SK-N-SH treated with all-trans-retinoic acid at 6 μM for 48 hours (cell line): ENCODE data around the gene ENC1.

Experiments
- PATZ1 ChIP-seq: fragments of 250-450 bp; sonication (Bioruptor Pico); IDR thresholded peaks from 2 replicates; pipeline ENCODE4 v1.8.0; 2020; ENCODE audit warnings: mild to moderate bottlenecking, moderate library complexity, borderline replicate concordance
- POU6F1 ChIP-seq: fragments of 250-450 bp; sonication (Bioruptor Pico); IDR thresholded peaks from 2 replicates; pipeline ENCODE4 v1.8.0; 2021; ENCODE audit warnings: low read depth, mild to moderate bottlenecking, moderate library complexity, borderline replicate concordance
- RARB ChIP-seq: fragments of 250-450 bp; sonication (Bioruptor Pico); IDR thresholded peaks from 2 replicates; pipeline ENCODE4 v1.8.0; 2021; ENCODE audit warnings: mild to moderate bottlenecking, moderate library complexity
- TSHZ2 ChIP-seq: fragments of 250-450 bp; sonication (Bioruptor Pico); IDR thresholded peaks from 2 replicates; pipeline ENCODE4 v1.5.0; 2020; ENCODE audit warnings: mild to moderate bottlenecking, moderate library complexity
- ZFP30 ChIP-seq: fragments of 450-650 bp; formaldehyde crosslinking; IDR thresholded peaks from 2 replicates; pipeline ENCODE4 v1.5.0; 2022; ENCODE audit warnings: mild to moderate bottlenecking, moderate library complexity

GRCh38 chr5:74638544-74638969 is 2.0 kb downstream of the ENC1 start:
- TF ChIP-seq TSHZ2 (CRISPR knock-in tag) (no peak), PATZ1 (no peak), RARB (CRISPR knock-in tag) (no peak), ZFP30 (CRISPR knock-in tag) (no peak), POU6F1 (CRISPR knock-in tag) (no peak)
